Activated CD4-positive, alpha-beta T cell treated with anti-CD3 and anti-CD28 coated beads for 24 hours (primary cell): ENCODE data around the gene VAMP2.
A peak's percentile ranks its signal among the peaks of the same experiment; 100 is the strongest.

ENCODE experiments used
- DNase-seq, 2 donors: peaks; one replicate each; pipeline ENCODE4 v3.0.0-alpha.2; 2020; ENCODE audit warnings: low read depth in 2 of 2

The VAMP2 gene

DNA sequence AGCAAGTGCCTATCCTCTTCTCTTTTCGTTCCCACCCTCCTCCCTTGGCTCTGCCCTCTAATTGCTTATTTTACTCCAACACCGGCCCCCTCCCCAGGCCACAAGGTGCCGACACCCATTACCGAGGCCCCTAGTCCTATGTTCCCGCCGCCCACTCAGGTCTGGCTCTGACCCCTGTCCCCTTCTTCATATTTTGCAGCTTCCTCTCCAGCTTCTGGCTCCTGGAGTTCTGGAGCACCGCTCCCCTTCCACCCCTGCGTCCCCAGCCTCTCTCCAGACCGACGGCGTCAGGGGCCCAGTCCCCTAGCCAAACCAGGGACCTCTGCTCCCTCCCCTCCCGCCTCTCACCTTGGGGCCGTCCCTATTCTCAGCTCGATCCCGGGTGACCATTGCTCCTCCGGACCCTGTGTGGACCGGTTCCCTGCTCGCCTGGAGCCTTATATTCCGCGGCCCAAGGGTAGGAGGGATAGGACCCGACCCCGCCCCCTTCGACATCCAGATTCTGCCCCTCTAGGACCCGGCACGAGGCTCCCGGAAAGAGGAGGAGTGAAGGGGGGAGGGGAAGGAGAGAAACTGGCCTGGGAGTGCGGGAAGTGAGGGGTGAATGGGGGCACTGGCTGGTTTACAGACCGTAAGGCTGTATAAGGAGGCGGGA, 38.9 kb downstream of the VAMP2 start, which contains the start of gene HES7:
Gene HES7, minus strand, starts transcription at position 412 of the 655 bp plus-strand sequence. Its CDS starts 22 bp downstream, at position 390.
- no peak for DNase-seq

GRCh38 chr17:8122924-8123694, 39.6 kb downstream of the VAMP2 start:
- DNase-seq, result no peak

DNA sequence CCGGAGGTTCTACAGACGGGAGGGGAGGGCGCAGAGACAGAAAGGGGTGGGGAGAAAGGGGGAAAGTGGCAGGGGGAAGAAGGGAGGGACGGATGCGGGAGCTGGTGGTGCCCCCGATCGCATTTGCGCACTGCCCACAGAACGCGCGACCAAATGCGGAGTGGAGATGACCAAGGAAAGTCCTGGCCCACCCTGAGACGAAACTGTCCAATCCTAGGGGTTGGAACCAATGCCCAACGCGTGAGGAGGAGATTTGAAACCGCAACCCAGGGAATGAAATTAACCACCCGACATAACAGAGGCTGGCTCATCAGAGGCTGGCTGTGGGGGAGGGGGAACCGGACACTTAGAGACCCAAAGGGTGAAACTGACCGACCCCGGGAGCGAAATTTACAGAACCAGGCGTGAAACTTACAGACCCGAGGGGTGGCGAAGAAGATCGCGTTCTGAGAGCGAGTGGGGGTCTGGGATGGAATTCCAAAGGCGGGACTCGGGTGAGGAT, 40.3 kb downstream of the VAMP2 start:
- DNase-seq, result no peak

GRCh38 chr17:8121681-8122421, 40.9 kb downstream of the VAMP2 start:
- DNase-seq, result no peak

- no peak for DNase-seq
Measured at GRCh38 chr17:8121407-8121680, 41.4 kb downstream of the VAMP2 start.

GRCh38 chr17:8120520-8121406, 42.0 kb downstream of the VAMP2 start:
- DNase-seq, result peak; percentile 75 to 78

GRCh38 chr17:8119581-8120519, 42.9 kb downstream of the VAMP2 start:
- peak; percentile 88 to 94 for DNase-seq

DNA sequence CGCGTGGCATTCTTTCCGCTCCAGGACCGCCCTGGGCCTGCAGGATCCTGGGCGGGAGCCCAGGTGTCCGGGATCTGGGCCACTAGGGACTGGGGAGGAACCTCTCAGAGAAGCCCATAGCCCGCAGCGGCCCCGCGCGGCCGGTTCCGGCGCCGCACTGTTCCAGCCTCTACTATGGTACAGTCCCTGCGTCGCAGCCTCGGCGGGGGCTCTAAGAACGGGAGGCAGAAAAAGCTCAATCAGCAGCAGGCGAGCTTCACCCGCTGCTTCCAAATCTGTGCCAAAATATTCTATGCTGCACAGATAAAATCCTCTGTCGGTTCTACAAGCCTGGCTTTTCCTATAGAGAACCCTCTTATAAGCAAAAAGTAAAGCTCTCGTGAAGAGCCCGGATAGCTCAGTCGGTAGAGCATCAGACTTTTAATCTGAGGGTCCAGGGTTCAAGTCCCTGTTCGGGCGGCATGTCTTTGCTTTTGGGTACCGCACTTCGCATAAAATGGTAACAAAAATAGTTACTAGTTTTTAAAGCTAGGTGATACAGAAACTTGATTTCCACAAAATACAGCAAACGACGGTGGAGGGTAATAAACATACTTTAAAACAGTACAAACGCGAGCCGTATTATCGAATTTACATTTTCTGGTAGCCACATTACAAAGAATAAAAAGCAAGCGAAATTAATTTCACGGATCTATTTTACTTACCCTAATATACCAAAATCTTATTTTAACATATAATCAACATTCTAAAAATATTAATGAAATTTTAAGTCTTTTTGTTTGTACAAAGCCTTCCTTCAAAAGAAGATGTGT, 43.8 kb downstream of the VAMP2 start:
- peak; percentile 80 to 81 for DNase-seq

- no peak for DNase-seq
Measured at GRCh38 chr17:8117980-8118768, 44.6 kb downstream of the VAMP2 start, which contains the start of gene ALOXE3. Gene ALOXE3 (minus strand): TSS chr17:8118514. CDS start chr17:8117990, 524 bp downstream.

DNA sequence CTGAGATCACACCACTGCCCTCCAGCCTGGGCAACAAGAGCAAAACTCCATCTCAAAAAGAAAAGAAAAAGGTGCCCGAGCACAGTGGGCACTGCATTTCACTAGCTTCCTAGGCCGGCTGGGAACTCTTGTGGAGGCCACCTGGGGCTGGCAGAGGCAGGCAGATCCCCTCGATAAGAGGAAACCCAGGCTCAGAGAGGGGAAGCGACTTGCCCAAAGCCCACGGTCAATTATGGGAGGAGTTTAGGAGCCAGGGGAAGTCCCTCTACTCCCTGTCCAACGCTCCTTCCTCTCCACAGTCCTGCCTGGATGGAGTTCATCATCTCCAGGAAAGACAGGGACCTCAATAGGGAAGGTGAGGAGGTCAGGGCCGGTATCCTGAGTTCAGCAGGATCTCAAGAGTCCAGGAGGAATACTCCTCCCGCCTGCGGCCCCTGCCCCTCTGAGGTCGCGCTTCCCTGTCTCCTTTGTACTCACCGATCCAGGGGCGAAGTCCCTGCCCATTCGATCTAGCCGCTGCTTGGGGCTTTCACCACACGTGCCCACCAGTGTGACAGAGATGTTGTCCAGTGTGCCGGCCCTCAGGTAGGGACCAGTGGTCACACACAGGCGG, 45.3 kb downstream of the VAMP2 start:
- no peak for DNase-seq

- DNase-seq, result no peak
Measured at GRCh38 chr17:8116776-8117175, 46.0 kb downstream of the VAMP2 start.

- no peak for DNase-seq
Measured at GRCh38 chr17:8110907-8111306, 51.8 kb downstream of the VAMP2 start.

DNA sequence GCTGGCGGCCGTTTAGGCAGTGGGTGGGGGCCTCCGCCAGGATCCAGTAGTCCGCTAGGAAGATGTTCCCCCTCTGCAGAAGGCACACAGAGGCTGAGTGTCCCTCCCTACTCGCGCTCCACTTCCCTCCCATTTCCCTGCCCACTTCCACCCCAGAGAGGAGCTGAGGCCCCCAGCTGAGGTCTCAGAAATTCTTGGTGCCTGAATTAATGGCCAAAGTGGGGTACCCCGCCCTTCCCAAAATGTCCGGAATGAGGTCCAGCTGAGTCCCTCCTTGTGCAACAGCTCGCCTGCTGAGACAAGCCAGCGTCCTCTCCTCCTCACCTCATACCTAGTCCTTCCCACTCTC, 52.3 kb downstream of the VAMP2 start:
- no peak for DNase-seq

GRCh38 chr17:8109661-8110455, 52.9 kb downstream of the VAMP2 start:
- peak; percentile 71 to 78 for DNase-seq
